Activated CD8-positive, alpha-beta memory T cell treated with anti-CD3 and anti-CD28 coated beads, Interleukin-2, amount 50 U/mL, for 1 hour (primary cell): ENCODE results near the gene ADAT2.
A peak's percentile ranks its signal among the peaks of the same experiment; 100 is the strongest.
"Not testable (repeated sequence)": the region's sequence is repeated elsewhere in the genome, so short reads cannot be mapped to it uniquely, and the experiment has no call there.

ENCODE experiments used
- DNase-seq: peaks from one replicate; pipeline ENCODE4 v3.0.0-alpha.2; 2020; ENCODE audit errors: extremely low read depth

Gene ADAT2

GRCh38 chr6:143450453-143451371 lies at the start of gene ADAT2, which contains the start of gene PEX3:
Gene ADAT2 (minus strand): TSS chr6:143450695. CDS start chr6:143450658, 37 bp downstream.
Gene PEX3 (plus strand): TSS chr6:143450805. CDS start chr6:143451043, 238 bp downstream.
- DNase-seq = peak; percentile 81

- DNase-seq = no peak
Measured at GRCh38 chr6:143498428-143498827, 47.9 kb upstream of the ADAT2 start.

DNA sequence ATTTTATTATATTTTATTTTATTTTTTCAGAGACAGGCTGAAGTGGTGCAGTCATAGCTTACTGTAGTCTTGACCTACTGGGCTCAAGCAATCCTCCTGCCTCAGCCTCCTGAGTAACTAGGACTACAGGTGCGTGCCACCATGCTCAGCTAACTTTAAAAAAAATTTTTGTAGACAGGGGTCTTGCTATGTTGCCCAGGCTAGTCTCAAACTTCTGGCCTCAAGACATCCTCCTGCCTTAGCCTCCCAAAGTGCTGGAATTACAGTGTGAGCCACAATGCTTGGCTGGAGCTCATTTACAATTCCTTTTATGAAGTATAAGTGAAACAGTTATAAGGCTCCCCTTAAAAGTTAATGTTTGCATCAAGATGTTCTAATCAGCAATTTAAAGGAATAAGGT lies 46.5 kb upstream of the ADAT2 start:
- DNase-seq = no peak

GRCh38 chr6:143490775-143491174 lies 40.3 kb upstream of the ADAT2 start:
- no peak for DNase-seq

DNA sequence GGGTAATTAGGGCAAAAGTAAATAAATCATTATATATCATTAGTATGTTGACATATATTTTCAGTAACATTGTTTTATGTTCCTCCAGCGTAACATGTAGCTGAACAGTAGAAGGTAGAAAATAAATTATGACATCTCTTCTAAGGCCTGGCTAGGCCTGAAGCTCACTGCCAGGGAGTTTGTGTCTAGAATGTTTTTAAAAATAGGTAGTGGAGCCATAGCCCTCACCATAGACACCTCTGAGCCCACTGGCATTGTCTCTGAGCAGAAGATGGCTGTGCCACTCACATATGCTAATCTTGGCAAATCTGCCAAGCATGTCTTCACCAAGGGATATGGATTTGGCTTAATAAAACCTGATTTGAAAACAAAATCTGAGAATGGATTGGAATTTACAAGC lies 39.7 kb upstream of the ADAT2 start:
- DNase-seq = no peak

DNA sequence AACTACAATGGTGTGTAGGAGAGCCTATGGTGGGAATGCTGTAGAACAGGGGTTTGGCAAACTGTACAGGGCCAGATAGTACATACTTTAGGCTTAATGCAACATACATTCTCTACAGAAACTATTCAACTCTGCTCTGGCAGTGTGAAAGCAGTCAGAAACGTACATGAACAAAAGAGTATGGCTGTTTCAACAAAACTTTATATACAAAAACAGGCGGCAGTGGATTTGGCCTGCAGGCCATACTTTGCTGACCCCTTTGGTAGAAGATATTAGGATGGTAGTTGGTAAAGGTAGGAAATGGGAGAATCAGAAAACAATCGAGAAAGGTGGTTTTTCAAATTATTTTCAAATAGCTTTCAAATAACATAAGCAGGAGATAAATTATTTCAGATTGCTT lies 36.3 kb upstream of the ADAT2 start:
- DNase-seq = no peak

DNA sequence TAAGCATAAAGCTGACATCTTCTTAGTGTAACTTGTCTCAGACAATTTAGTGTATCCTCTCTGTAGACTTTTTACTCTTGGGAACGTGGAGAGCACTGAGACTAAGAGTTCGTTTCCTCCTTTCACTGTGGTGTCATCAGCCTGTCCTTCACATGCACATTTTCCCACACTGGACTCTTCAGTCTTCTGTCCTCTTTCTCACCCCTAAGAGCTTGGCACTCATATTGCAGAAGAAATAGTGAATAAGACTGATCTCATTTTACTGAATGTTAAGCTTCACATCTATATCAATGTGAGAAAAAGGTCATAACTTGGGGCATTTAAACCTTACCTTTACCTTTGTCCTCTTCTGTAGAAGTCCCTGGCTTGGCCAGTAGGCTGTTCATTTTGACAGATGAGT lies 35.5 kb upstream of the ADAT2 start:
- no peak for DNase-seq

- DNase-seq = no peak
Measured at GRCh38 chr6:143482593-143482992, 32.1 kb upstream of the ADAT2 start.

GRCh38 chr6:143478479-143479062 lies 28.1 kb upstream of the ADAT2 start:
- DNase-seq = no peak

- no peak for DNase-seq
Measured at GRCh38 chr6:143476545-143476944, 26.1 kb upstream of the ADAT2 start.

GRCh38 chr6:143471822-143472221 lies 21.3 kb upstream of the ADAT2 start:
- no peak for DNase-seq

DNA sequence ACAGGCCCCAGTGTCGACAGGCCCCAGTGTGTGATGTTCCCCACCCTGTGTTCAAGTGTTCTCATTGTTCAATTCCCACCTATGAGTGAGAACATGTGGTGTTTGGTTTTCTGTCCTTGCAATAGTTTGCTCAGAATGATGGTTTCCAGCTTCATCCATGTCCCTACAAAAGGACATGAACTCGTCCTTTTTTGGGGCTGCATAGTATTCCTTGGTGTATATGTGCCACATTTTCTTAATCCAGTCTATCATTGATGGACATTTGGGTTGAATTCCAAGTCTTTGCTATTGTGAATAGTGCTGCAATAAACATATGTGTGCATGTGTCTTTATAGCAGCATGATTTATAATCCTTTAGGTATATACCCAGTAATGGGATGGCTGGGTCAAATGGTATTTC lies 18.3 kb upstream of the ADAT2 start:
- DNase-seq = not testable (repeated sequence)

- DNase-seq = no peak
Measured at GRCh38 chr6:143468026-143468425, 17.5 kb upstream of the ADAT2 start.

- DNase-seq = no peak
Measured at GRCh38 chr6:143465546-143465945, 15.1 kb upstream of the ADAT2 start.

GRCh38 chr6:143457563-143458359 lies 7.3 kb upstream of the ADAT2 start:
- DNase-seq = no peak

DNA sequence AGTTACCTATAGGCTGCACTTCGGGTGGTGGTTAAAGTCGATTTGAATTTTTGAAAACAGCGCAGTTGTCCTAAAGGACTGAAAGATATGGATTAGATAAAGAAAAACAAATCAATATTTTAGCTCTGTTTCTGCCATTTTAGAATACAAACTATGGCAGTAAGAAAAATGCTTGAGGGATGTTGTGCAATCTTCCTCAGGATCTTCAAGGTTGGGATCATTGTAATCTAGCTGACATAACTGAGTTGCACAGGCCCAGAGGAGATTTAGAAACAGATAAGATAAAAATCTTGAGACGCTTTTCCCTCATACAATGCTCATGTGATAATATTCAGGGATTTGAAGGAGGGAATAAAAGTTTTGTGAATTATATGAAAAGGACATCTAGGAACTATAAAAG lies 1.0 kb upstream of the ADAT2 start:
- no peak for DNase-seq

GRCh38 chr6:143449714-143450452 lies 612 bp downstream of the ADAT2 start:
- no peak for DNase-seq

- no peak for DNase-seq
Measured at GRCh38 chr6:143449082-143449713, 1.3 kb downstream of the ADAT2 start.

DNA sequence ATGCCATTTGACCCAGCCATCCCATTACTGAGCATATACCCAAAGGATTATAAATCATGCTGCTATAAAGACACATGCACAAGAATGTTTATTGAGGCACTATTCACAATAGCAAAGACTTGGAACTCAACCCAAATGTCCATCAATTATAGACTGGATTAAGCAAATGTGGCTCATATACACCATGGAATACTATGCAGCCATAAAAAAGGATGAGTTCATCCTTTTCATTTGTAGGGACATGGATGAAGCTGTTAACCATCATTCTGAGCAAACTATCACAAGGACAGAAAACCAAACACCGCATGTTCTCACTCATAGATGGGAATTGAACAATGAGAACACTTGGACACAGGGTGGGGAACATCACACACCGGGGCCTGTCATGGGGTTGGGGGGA lies 2.6 kb downstream of the ADAT2 start:
- DNase-seq = not testable (repeated sequence)

DNA sequence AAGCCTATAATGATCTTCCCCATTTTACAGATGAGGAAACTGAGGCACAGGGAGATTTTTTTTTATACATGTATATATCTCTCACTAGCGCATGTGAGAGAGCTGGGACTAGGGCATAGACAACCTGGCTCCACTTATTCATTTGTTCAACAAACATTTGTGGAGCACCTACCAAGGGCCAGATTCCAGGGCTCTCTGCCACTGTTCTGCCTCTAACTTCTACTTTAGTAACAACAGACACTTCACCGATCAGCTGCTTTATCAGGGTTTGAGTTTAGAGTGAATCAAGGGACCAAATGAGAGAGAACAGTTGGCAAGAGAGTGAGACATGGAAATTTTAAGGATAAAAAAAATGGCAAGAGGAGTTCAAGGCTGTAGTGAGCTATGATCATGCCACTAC lies 7.4 kb downstream of the ADAT2 start:
- no peak for DNase-seq
